ENCODE measurements around the gene SLC16A12.

- TF ChIP-seq EZH2 (IDR thresholded peaks at IDR 0.05; ENCODE audit: borderline replicate concordance) = no peak
- TF ChIP-seq, protein P1, sequence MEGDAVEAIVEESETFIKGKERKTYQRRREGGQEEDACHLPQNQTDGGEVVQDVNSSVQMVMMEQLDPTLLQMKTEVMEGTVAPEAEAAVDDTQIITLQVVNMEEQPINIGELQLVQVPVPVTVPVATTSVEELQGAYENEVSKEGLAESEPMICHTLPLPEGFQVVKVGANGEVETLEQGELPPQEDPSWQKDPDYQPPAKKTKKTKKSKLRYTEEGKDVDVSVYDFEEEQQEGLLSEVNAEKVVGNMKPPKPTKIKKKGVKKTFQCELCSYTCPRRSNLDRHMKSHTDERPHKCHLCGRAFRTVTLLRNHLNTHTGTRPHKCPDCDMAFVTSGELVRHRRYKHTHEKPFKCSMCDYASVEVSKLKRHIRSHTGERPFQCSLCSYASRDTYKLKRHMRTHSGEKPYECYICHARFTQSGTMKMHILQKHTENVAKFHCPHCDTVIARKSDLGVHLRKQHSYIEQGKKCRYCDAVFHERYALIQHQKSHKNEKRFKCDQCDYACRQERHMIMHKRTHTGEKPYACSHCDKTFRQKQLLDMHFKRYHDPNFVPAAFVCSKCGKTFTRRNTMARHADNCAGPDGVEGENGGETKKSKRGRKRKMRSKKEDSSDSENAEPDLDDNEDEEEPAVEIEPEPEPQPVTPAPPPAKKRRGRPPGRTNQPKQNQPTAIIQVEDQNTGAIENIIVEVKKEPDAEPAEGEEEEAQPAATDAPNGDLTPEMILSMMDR (IDR thresholded peaks at IDR 0.05; ENCODE audit: poor library complexity) = no peak
- no peak for TF ChIP-seq EZH2phosphoT487 (IDR thresholded peaks at IDR 0.05; ENCODE audit: low read depth, severe bottlenecking, unreplicated experiment)
Measured at GRCh38 chr10:89582022-89582421, 46.6 kb upstream of the SLC16A12 start.

Measured in hepatocyte (in vitro differentiated cells).